GM19239 (cell line): ENCODE data around the gene SUPV3L1.

Experiments
- DNase-seq: peaks from one replicate; pipeline ENCODE4 v3.0.0; 2011; ENCODE audit warnings: low spot score; ENCODE audit not compliant: insufficient read length
- FAIRE-seq: peaks from 2 replicates; lab custom pipeline; 2011; peaks lifted over from hg19 to GRCh38; lab: Jason Lieb, UNC

SUPV3L1 gene

GRCh38 chr10:69226919-69227450 is 47.0 kb downstream of the SUPV3L1 start:
- DNase-seq: no peak
- FAIRE-seq: no peak

DNA sequence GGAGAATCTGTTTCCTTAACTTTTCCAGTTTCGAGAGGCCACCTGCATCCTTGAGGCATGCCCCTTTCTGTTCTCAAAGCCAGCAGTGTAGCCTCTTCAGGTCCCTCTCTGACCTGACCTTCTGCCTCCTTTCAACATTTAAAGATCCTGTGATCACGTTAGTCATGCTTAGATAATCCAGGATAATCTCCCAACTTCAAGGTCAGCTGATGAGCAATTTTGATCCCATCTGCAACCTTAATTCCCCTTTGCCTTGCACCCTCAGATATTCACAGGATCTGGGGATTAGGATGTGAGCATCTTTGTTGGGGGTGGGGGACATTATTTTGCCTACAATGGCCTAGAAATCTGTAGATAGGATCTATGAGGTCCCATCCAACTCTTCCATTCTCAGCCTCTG is 48.1 kb downstream of the SUPV3L1 start:
- no peak for FAIRE-seq
- no peak for DNase-seq

DNA sequence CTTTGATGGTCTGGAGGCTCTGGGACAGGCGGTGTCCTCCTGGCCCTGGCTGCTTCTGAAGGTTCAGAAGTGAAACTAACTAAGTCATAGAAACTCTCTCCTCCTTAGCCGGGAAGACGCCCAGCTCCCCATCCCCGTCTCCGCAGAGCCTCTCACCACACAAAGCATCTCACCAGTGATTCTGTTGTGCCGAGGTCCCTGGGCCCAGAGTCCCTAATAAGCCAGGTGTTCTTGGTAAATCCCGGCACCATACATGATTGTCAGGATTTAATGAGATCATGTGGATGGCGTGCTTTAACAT is 49.5 kb downstream of the SUPV3L1 start:
- DNase-seq: no peak
- FAIRE-seq: no peak

DNA sequence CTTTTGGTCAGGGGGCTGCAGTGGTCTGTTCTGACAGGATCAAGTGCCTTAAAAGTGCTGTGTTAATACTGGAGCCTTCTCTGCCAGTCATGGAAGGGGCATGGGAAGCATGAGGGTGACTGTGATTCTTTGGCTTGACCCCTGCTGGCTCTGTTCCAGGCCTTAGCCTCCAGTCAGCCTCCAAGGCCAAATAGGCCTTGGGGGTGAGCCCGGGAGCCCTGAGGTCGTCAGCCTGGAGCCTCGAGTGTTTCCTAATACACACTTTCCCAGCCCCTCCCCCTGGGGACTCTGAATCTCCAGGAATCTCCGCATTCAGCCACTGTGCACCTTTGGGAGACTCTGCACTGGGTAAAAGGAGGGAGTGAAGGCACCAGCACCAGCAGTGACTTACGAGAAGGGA is 50.1 kb downstream of the SUPV3L1 start:
- DNase-seq (no peak), FAIRE-seq (no peak)

GRCh38 chr10:69232252-69232651 is 52.2 kb downstream of the SUPV3L1 start:
- DNase-seq (no peak), FAIRE-seq (no peak)

GRCh38 chr10:69232736-69233480 is 52.9 kb downstream of the SUPV3L1 start:
- DNase-seq (no peak), FAIRE-seq (no peak)

DNA sequence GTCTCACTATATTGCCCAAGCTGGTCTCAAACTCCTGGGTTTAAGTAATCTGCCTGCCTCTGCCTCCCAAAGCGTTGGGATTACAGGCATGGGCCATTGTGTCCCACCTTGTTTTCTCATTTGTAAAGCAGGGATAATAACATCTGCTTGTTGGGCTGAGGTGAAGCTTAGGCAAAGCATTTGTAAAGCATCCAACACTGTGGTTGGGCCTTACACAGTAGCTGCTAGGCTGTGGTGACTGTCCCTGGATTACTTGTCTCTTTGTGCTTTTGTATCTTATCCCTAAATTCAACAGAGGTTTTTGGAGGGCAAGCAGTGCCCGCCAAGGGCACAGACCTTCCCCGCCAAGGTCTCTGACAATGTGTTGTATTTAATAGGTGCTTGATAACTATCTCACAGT is 54.4 kb downstream of the SUPV3L1 start:
- no peak for FAIRE-seq
- DNase-seq: no peak

GRCh38 chr10:69237528-69238159 is 57.6 kb downstream of the SUPV3L1 start:
- peak; percentile 95 for FAIRE-seq

DNA sequence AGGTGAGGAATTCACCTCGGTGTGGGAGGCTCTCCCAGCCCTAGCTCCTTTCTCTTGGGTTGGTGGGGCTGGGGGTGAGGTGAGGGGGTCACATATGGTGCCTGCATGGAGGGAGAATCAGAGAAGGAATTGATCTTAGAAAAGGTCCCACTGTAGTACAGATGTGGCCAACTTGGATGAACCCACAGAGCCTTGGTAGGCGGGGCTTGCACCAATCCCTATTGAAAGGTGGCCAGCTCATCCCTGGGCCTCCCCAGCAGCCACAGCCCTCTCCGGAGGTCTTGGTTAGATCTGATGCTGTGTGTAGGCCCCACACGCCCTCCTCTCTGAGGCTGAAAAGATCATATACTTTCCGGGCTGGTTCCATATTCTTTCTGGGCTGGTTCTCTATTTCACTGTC is 59.1 kb downstream of the SUPV3L1 start:
- DNase-seq (no peak), FAIRE-seq (no peak)

More at GRCh38 chr10:69237528-69238159, 57.6 kb downstream of the SUPV3L1 start:
- DNase-seq: peak; percentile 70

DNA sequence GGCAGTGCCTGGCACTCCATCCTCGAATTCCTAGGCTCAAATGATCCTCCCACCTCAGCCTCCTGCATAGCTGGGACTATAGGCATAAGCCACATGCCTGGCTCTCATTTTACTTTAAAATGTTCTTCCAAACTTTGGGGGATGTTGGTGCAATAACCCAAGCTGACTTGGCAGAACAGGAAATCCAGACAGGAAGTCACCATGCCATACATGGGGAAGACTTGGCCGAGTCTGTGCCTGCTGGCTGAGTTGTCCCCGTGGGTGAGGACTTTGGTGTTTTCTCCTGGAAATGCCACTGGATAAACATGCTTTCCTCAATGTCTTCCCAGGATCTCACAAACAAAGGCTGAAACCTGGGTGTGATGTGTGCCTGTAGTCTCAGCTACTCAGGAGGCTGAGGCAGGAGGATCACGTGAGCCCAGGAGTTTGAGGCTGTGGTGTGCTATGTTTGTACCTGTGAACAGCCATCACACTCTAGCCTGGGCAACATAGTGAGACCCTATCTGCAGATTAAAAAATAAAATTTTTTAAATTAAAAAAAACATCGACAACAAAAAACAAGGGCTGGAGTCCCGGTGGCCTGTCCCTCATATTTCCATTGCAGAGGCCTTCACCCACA is 59.9 kb downstream of the SUPV3L1 start:
- DNase-seq: no peak

DNA sequence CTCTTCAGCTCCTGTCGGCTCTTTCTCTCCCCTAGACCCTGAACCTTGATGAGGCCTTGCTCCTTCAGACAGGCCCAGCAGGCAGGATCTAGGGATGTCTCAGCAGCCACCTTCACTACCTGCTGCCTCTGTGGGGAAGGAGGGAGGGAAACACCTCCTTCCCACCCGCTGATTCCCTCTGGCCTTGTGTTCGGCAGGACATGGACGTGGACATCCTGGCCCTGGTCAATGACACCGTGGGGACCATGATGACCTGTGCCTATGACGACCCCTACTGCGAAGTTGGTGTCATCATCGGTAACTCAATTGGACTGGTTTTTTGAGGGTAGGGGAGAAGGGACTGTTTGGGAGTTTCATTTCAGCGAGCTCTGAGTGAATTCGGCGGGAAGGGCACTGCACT is 60.4 kb downstream of the SUPV3L1 start:
- DNase-seq (no peak), FAIRE-seq (no peak)

More for the DNA sequence above, 59.9 kb downstream of the SUPV3L1 start:
- FAIRE-seq: no peak

DNA sequence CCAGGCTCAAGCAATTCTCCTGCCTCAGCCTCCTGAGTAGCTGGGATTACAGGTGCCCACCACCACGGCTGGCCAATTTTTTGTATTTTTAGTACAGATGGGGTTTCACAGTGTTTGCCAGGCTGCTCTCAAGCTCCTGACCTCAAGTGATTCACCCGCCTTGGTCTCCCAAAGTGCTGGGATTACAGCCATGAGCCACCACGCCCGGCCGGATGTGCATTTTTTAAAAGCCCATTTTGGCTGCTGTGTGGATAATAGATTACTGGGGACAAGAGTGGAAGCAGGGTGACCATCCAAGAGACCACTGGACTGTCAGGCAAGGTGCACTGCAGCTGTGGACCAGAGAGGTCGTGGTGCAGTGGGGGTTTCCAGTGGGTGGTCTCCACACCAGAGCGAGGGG is 61.5 kb downstream of the SUPV3L1 start:
- DNase-seq (no peak), FAIRE-seq (no peak)

- no peak for FAIRE-seq
- DNase-seq: no peak
Measured at GRCh38 chr10:69242040-69242851, 62.2 kb downstream of the SUPV3L1 start.

GRCh38 chr10:69242852-69243212 is 62.8 kb downstream of the SUPV3L1 start:
- no peak for DNase-seq
- no peak for FAIRE-seq

DNA sequence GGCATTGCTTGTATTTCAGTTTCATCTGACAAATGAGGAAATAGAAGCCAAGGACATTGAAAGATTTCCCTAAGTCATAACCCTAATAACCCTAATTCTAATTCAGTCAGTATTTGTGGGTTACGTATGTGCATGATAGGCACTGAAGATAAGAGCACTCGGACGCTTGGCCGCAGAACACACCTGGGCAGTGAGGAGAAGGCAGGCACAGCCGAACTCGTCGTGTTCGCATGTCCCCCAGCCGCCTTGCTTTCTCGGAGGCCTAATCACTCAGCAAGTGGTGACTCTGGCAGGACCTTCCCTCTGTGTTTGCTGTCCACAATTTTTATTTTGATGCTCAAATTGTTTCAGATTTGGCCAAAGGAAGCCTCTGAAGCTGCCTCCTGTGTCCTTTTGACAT is 63.8 kb downstream of the SUPV3L1 start:
- DNase-seq (no peak), FAIRE-seq (no peak)

DNA sequence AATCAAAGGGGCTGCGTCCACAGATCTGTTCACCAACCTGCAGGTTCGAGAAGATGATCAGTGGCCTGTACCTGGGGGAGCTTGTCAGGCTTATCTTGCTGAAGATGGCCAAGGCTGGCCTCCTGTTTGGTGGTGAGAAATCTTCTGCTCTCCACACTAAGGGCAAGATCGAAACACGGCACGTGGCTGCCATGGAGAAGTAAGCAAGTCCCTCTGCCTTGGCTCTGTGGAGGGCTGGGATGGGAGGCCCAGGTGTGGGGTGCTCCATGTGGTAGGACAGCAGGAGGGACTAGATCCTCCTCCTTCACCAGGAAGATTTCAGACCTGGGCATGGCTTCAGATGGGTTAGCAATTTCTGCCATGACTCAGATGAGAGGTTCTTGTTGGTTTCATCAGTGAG is 66.0 kb downstream of the SUPV3L1 start:
- FAIRE-seq (no peak), DNase-seq (no peak)

DNA sequence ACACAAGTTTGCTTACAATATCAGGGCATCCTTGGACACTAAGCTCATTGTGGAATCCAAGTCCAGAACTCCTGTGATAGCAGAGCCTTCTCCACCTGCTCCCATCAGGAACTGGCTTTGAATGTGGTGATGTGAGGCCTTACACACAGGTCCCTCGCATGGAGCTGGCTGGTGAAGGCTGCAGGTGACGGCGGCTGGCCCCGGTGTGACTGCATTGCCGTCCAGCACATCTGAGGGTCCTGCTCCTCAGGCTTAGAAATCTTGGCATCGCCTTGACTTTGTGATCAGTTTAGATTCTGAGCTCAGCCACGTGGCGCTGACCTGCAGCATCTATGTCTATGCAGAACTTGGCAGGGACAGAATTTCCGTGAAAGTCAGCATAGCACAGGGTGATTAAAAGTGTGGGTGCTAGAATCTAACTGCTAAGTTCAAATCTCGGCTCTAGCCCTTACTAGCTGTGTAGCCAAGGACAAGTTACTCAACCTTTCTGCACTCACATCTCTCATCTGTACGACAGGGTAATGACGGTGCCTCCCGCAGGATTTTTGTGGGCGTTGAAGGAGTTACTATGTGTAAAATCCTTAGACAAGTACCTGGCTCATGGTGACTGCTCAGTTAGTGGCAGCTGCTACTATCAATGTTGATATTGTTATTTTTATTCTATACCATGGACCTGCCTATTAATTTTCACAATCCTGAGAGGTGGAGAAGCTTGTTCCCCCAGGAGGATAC is 66.7 kb downstream of the SUPV3L1 start:
- no peak for DNase-seq
- no peak for FAIRE-seq

- DNase-seq (no peak), FAIRE-seq (no peak)
Measured at GRCh38 chr10:69247313-69247710, 67.3 kb downstream of the SUPV3L1 start.

- no peak for DNase-seq
- no peak for FAIRE-seq
Measured at GRCh38 chr10:69248117-69248730, 68.2 kb downstream of the SUPV3L1 start.

DNA sequence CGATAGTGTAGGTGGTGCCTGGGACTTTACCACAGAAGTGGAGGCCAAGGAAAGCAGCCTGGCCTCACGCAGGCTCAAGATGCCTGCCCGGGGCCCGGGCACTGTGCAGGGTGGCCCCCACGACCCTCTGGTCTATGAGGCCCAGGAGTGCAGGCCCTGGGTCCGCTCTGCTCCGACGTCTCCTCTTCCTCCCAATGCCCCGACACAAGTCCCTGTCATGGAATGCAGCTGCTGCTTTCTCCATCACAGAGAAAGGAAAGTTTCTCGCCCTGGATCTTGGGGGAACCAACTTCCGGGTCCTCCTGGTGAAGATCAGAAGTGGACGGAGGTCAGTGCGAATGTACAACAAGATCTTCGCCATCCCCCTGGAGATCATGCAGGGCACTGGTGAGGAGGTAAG is 70.0 kb downstream of the SUPV3L1 start:
- DNase-seq: no peak
- FAIRE-seq: no peak
